MM.1S (cell line): Measurements from ENCODE around the gene TMED3.
"Not testable (repeated sequence)": the region's sequence is repeated elsewhere in the genome, so short reads cannot be mapped to it uniquely, and the experiment has no call there.

Experiments used
- DNase-seq: peaks from one replicate; pipeline ENCODE4 v3.0.0-alpha.2; 2015
- H2AFZ ChIP-seq: fragments of 300-600 bp; sonication (generic); 2 replicates; pipeline ENCODE4 v1.6.0; 2016; ENCODE audit warnings: antibody characterized with exemption, low read length
- H3F3A ChIP-seq: fragments of 300-600 bp; sonication (generic); 2 replicates; pipeline ENCODE4 v1.6.1; 2016; ENCODE audit warnings: mild to moderate bottlenecking, antibody characterized with exemption, low read length, moderate library complexity, mixed read lengths; ENCODE audit not compliant: insufficient read depth
- H3K27ac ChIP-seq: fragments of 300-600 bp; sonication (generic); 2 replicates; pipeline ENCODE4 v1.5.1; 2016; ENCODE audit warnings: mild to moderate bottlenecking, low read length
- H3K27me3 ChIP-seq: fragments of 300-600 bp; sonication (generic); replicated peaks from 2 replicates; pipeline ENCODE4 v1.6.0; 2016; ENCODE audit warnings: low read length; ENCODE audit not compliant: insufficient read depth
- H3K36me3 ChIP-seq: fragments of 300-600 bp; sonication (generic); replicated peaks from 2 replicates; pipeline ENCODE4 v1.6.1; 2016; ENCODE audit warnings: mild to moderate bottlenecking, low read length, mixed read lengths; ENCODE audit not compliant: insufficient read depth
- H3K4me1 ChIP-seq: fragments of 300-600 bp; sonication (generic); 2 replicates; pipeline ENCODE4 v1.6.1; 2016; ENCODE audit warnings: low read length, mixed read lengths
- H3K4me2 ChIP-seq: fragments of 300-600 bp; sonication (generic); 2 replicates; pipeline ENCODE4 v1.6.0; 2016; ENCODE audit warnings: low read depth, low read length
- H3K4me3 ChIP-seq: fragments of 300-600 bp; sonication (generic); 2 replicates; pipeline ENCODE4 v1.5.1; 2016; ENCODE audit warnings: low read length, mixed read lengths
- H3K79me2 ChIP-seq: fragments of 300-600 bp; sonication (generic); 2 replicates; pipeline ENCODE4 v1.6.1; 2016; ENCODE audit warnings: mixed run types, low read length, mixed read lengths
- H3K9ac ChIP-seq: fragments of 300-600 bp; sonication (generic); 2 replicates; pipeline ENCODE4 v1.6.1; 2016; ENCODE audit warnings: low read length, mixed read lengths
- H3K9me2 ChIP-seq: fragments of 300-600 bp; sonication (generic); replicated peaks from 2 replicates; pipeline ENCODE4 v1.6.1; 2016; ENCODE audit warnings: mild to moderate bottlenecking, low read length, mixed read lengths; ENCODE audit not compliant: insufficient read depth
- H3K9me3 ChIP-seq: fragments of 300-600 bp; sonication (generic); replicated peaks from 2 replicates; pipeline ENCODE4 v1.6.1; 2016; ENCODE audit warnings: mild to moderate bottlenecking, low read length, mixed read lengths; ENCODE audit not compliant: insufficient read depth
- H4K20me1 ChIP-seq: fragments of 300-600 bp; sonication (generic); 2 replicates; pipeline ENCODE4 v1.6.1; 2016; ENCODE audit warnings: mild to moderate bottlenecking, low read length, moderate library complexity, mixed read lengths; ENCODE audit not compliant: insufficient read depth
- EZH2 ChIP-seq: fragments of 300-600 bp; sonication (generic); optimal IDR thresholded peaks from 2 replicates; pipeline ENCODE3; 2017; ENCODE audit warnings: low read depth, mild to moderate bottlenecking, antibody characterized with exemption, low read length, mixed read lengths
- EZH2phosphoT487 ChIP-seq: fragments of 300-600 bp; sonication (generic); IDR thresholded peaks from 2 replicates; pipeline ENCODE4 v1.6.1; 2018; ENCODE audit warnings: antibody characterized with exemption, low read length
- TF ChIP-seq, protein P1 (sequence below): fragments of 300-600 bp; sonication (generic); IDR thresholded peaks from 2 replicates; pipeline ENCODE4 v1.5.1; 2016; ENCODE audit warnings: antibody characterized with exemption, low read length, mixed read lengths

TMED3 gene

DNA sequence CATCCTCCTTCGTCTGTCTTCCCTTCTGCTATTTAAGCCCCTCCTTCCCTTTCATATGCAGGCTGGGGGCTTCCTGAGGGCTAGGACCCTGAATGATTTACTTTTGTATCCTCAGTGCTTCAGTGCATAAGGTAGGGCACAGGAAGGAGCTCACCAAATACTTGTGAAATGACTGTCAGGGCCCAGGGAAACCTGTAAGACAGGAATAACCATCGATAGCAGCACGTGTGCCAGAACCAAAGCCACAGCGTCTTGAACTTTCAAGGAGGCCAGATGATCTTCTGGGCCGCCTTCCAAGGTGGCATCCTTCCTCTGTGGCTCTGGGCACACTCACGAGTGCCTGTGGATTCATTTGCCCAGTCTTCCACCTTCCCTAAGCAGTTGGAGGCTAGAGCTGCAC lies 3.9 kb downstream of the TMED3 start:
- Histone ChIP-seq H3K4me1 (peaks cover 4% of the 10 kb centered on the region; the same call in 1 of the 2 replicates), H3K9ac (no peak overlapping the region), H3K79me2 (peaks cover 40% of the 10 kb centered on the region), H3F3A (no peaks in the 10 kb centered on the region), H3K4me3 (no peak overlapping the region), H4K20me1 (no peaks in the 10 kb centered on the region), H3K4me2 (no peak overlapping the region), H2AFZ (no peak overlapping the region), H3K9me3 (no peaks in the 10 kb centered on the region), H3K36me3 (peaks cover 3% of the 10 kb centered on the region), H3K9me2 (no peaks in the 10 kb centered on the region), H3K27ac (no peak overlapping the region), H3K27me3 (no peaks in the 10 kb centered on the region)
- DNase-seq = no peak
- no peak for TF ChIP-seq EZH2phosphoT487
- TF ChIP-seq, protein P1, sequence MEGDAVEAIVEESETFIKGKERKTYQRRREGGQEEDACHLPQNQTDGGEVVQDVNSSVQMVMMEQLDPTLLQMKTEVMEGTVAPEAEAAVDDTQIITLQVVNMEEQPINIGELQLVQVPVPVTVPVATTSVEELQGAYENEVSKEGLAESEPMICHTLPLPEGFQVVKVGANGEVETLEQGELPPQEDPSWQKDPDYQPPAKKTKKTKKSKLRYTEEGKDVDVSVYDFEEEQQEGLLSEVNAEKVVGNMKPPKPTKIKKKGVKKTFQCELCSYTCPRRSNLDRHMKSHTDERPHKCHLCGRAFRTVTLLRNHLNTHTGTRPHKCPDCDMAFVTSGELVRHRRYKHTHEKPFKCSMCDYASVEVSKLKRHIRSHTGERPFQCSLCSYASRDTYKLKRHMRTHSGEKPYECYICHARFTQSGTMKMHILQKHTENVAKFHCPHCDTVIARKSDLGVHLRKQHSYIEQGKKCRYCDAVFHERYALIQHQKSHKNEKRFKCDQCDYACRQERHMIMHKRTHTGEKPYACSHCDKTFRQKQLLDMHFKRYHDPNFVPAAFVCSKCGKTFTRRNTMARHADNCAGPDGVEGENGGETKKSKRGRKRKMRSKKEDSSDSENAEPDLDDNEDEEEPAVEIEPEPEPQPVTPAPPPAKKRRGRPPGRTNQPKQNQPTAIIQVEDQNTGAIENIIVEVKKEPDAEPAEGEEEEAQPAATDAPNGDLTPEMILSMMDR = no peak
- TF ChIP-seq EZH2 = no peak

DNA sequence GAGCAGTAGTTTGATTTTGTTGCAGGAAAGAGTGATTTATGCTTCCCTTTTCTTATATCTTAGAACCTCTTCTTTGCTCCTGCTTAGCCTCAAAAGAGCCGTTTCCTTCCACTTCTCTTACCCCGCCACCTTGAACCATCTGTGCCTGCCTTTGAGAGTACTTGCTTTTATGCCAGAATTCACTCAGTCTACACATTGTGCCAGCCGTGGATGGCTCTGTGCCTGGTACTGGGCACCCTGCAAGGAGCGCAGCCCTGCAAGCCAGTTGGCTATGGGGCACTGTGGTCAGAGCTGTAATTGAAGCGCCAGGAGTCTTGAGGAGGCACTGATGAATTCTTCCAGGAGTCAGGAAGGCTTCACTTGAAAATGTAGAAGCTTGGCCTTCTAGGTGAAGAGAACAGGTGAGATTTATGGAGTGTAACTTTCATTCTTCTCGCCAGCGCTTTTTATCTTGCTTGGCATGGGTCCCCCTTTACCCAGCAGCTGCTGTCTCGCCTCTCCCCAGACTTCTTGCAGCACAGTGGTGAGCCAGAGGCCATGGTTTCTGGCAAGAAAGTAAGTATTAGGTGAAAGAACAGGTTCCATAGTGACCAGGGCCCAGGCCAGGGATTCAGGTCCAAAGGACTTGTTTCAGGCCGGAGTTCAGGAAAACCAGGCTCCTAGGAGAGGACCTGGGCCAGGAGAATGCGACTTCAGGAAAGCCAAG lies 4.9 kb downstream of the TMED3 start:
- Histone ChIP-seq H3K4me3 (no peak overlapping the region), H3K4me2 (no peak overlapping the region), H4K20me1 (no peaks in the 10 kb centered on the region), H3K36me3 (peaks cover 3% of the 10 kb centered on the region), H3K9ac (no peak overlapping the region), H2AFZ (no peak overlapping the region), H3K79me2 (peaks cover 40% of the 10 kb centered on the region), H3K27me3 (no peaks in the 10 kb centered on the region), H3K9me2 (no peaks in the 10 kb centered on the region), H3K27ac (no peak overlapping the region), H3K9me3 (no peaks in the 10 kb centered on the region), H3K4me1 (peaks cover 4% of the 10 kb centered on the region; the same call in 1 of the 2 replicates), H3F3A (no peaks in the 10 kb centered on the region)
- TF ChIP-seq, protein P1 = no peak
- TF ChIP-seq EZH2 (no peak), EZH2phosphoT487 (no peak)
- no peak for DNase-seq

DNA sequence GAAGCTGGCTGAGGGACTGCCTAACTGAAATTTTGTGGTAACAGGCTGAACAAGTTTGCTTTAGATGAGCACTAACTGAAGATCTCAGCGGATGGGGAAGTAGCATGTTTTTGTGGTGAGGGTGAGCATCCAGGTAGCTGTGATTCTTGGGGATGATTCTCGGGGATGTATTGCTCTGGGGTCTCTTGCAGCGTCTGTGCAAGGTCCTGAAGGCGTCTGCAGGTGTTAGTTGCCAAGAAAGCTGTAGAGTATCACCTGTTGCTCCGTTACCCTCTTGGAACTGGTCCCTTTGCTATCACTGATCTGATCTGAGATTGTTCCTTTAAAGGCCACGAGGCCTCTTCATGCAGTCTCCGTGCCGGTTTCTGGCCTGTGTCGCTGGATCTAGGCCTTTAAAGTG lies 6.0 kb downstream of the TMED3 start:
- no peaks in the 10 kb centered on the region for H3K9me3 ChIP-seq
- no peak overlapping the region for H3K4me2 ChIP-seq
- H3F3A ChIP-seq = no peaks in the 10 kb centered on the region
- no peak overlapping the region for H3K4me3 ChIP-seq
- no peaks in the 10 kb centered on the region for H3K9me2 ChIP-seq
- H3K9ac ChIP-seq = no peak overlapping the region
- H3K27me3 ChIP-seq = no peaks in the 10 kb centered on the region
- H3K4me1 ChIP-seq = peaks cover 3% of the 10 kb centered on the region; the same call in 1 of the 2 replicates
- no peak overlapping the region for H3K27ac ChIP-seq
- no peak for DNase-seq
- H3K79me2 ChIP-seq = peaks cover 34% of the 10 kb centered on the region
- no peak for TF ChIP-seq EZH2phosphoT487
- TF ChIP-seq, protein P1 = no peak
- no peak for TF ChIP-seq EZH2
- peaks cover 3% of the 10 kb centered on the region for H3K36me3 ChIP-seq
- H2AFZ ChIP-seq = no peak overlapping the region
- no peaks in the 10 kb centered on the region for H4K20me1 ChIP-seq

DNA sequence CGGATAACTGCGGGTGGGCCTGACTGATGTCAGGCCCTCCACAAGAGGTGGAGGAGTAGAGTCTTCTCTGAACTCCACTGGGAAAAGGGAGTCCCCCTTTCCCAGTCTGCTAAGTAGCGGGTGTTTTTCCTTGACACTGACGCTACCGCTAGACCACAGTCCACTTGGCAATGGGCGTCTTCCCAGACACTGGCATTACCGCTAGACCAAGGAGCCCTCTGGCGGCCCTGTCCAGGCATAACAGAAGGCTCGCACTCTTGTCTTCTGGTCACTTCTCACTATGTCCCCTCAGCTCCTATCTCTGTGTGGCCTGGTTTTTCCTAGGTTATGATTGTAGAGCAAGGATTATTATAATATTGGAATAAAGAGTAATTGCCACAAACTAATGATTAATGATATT lies 9.1 kb downstream of the TMED3 start:
- H3K36me3 ChIP-seq, H3K9me3 ChIP-seq, H3K9me2 ChIP-seq, H2AFZ ChIP-seq, H3K4me1 ChIP-seq, H3K27me3 ChIP-seq, H3K4me3 ChIP-seq, H3K9ac ChIP-seq, H3F3A ChIP-seq, DNase-seq, H3K4me2 ChIP-seq, H4K20me1 ChIP-seq, H3K27ac ChIP-seq: not testable (repeated sequence)
- H3K79me2 ChIP-seq = peaks cover 12% of the 10 kb centered on the region; the same call in 1 of the 2 replicates
